ENCODE measurements around the gene KLRK1.
A peak's percentile ranks its signal among the peaks of the same experiment; 100 is the strongest.
"Not testable (repeated sequence)": the region's sequence is repeated elsewhere in the genome, so short reads cannot be mapped to it uniquely, and the experiment has no call there.

The KLRK1 gene

GRCh38 chr12:10361622-10362021, 28.2 kb downstream of the KLRK1 start:
- DNase-seq, result no peak

GRCh38 chr12:10361084-10361483, 28.8 kb downstream of the KLRK1 start:
- DNase-seq, result no peak

DNA sequence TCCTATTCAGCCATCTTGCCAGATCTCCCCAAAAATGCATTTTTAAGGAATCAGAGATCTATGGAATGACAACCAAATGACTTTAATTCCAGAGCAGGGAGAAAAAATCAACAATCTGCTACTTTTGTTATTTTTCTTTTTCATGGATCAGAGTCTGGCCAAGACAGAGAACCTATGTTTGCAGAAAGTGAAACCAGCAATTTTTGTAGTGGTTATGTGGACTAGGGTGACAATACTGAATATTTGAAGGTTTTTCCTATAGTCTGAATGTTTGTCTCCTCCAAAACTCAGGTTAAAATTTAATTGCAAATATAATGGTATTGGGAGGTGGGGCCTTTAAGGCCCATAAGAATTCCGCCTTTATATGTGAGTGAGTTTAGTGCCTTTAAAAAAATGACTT, 30.9 kb downstream of the KLRK1 start:
- DNase-seq, result no peak

DNA sequence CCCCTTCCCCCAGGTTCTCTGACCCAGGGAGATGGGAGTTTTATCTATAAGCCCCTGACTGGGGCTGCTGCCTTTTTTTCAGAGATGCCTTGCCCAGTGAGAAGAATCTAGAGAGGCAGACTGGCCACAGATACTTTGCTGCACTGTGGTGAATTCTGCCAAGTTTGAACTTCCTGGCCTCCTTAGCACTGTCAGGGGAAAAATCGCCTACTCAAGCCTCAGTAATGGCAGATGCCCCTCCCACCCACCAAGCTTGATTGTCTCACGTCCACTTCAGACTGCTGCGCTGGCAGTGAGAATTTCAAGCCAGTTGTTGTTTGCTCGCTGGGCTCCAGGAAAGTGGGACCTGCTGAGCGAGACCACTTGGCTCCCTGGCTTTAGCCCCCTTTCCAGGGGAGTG, 31.7 kb downstream of the KLRK1 start:
- DNase-seq, result no peak

- DNase-seq, result peak; percentile 87
Measured at GRCh38 chr12:10354502-10354901, 35.3 kb downstream of the KLRK1 start.

GRCh38 chr12:10354071-10354470, 35.8 kb downstream of the KLRK1 start:
- no peak for DNase-seq

DNA sequence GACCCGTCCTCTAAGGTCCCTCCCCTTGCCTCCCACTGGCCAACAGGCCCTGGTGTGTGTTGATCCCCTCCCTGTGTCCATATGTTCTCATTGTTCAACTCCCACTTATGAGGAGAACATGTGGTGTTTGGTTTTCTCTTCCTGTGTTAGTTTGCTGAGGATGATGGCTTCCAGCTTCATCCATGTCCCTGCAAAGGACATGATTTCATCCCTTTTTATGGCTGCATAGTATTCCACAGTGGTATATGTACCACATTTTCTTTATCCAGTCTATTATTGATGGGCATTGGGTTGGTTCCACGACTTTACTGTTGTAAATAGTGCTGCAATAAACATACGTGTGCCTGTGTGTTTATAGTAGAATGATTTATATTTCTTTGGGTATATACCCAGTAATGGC, 38.4 kb downstream of the KLRK1 start:
- DNase-seq, result not testable (repeated sequence)

GRCh38 chr12:10341892-10342509, 47.8 kb downstream of the KLRK1 start:
- DNase-seq, result no peak

GRCh38 chr12:10340946-10341345, 48.9 kb downstream of the KLRK1 start:
- not testable (repeated sequence) for DNase-seq

- peak; percentile 78 for DNase-seq
Measured at GRCh38 chr12:10339053-10339840, 50.6 kb downstream of the KLRK1 start.

- DNase-seq, result not testable (repeated sequence)
Measured at GRCh38 chr12:10338470-10338869, 51.4 kb downstream of the KLRK1 start.

GRCh38 chr12:10336196-10336595, 53.6 kb downstream of the KLRK1 start:
- DNase-seq, result not testable (repeated sequence)

GRCh38 chr12:10331642-10332239, 58.1 kb downstream of the KLRK1 start:
- no peak for DNase-seq

DNA sequence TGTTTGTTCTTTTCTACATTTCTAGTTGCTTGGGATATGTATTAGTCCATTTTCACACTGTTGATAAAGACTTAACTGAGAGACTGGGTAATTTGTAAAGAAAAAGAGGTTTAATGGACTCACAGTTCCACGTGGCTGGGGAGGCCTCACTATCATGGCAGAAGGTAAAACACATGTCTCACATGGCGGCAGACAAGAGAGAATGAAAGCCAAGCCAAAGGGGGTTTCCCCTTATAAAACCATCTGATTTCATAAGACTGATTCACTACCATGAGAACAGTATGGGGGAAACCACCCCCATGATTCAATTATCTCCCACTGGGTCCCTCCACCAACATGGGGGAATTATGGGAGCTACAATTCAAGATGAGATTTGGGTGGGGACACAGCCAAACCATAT, 61.1 kb downstream of the KLRK1 start:
- DNase-seq, result not testable (repeated sequence)
